Liver (tissue), 9 donors: ENCODE data around the gene SH3PXD2A. TPM values are rescaled to one million over a fixed set of nuclear protein-coding genes. Genes with fewer than 3 reads are reported as not detected.

Source experiments
- DNase-seq: peaks from one replicate; pipeline ENCODE4 v3.0.0-alpha.2; 2017; ENCODE audit warnings: low spot score
- H3K27ac ChIP-seq, 2 donors: one replicate each; pipeline ENCODE4 v1.7.0; 2013; ENCODE audit warnings: inconsistent platforms in 2 of 2, low read length in 2 of 2, control low read depth in 1 of 2, low read depth in 1 of 2, mild to moderate bottlenecking in 1 of 2
- H3K27me3 ChIP-seq, 4 donors: one replicate each; pipeline versions ENCODE4 v1.6.1 to v1.7.0; 2013; ENCODE audit warnings: low read length in 3 of 4, inconsistent platforms in 1 of 4, mild to moderate bottlenecking in 1 of 4, moderate library complexity in 1 of 4; ENCODE audit not compliant: control insufficient read depth in 4 of 4, insufficient read depth in 4 of 4
- H3K36me3 ChIP-seq, 4 donors: one replicate each; pipeline versions ENCODE4 v1.6.1 to v1.7.0; 2013; ENCODE audit warnings: low read length in 3 of 4, mild to moderate bottlenecking in 3 of 4, low read depth in 1 of 4, moderate library complexity in 1 of 4; ENCODE audit not compliant: control insufficient read depth in 4 of 4, insufficient read depth in 3 of 4
- H3K4me1 ChIP-seq, 4 donors: one replicate each; pipeline versions ENCODE4 v1.6.1 to v1.7.0; 2013; ENCODE audit warnings: low read length in 3 of 4, mild to moderate bottlenecking in 3 of 4, moderate library complexity in 1 of 4; ENCODE audit not compliant: control insufficient read depth in 4 of 4, insufficient read depth in 4 of 4
- H3K4me3 ChIP-seq, 3 donors: one replicate each; pipeline versions ENCODE4 v1.6.1 to v1.7.0; 2013; ENCODE audit warnings: low read length in 3 of 3, control low read depth in 1 of 3, low read depth in 1 of 3, mild to moderate bottlenecking in 1 of 3
- H3K9ac ChIP-seq, 2 donors: one replicate each; pipeline ENCODE4 v1.7.0; 2013; ENCODE audit warnings: low read length in 2 of 2, mild to moderate bottlenecking in 2 of 2, moderate library complexity in 2 of 2, control low read depth in 1 of 2, low read depth in 1 of 2
- H3K9me3 ChIP-seq, 4 donors: one replicate each; pipeline versions ENCODE4 v1.6.1 to v1.7.0; 2013; ENCODE audit warnings: low read length in 3 of 4; ENCODE audit not compliant: control insufficient read depth in 4 of 4
- EGR1 ChIP-seq, 2 donors: IDR thresholded peaks; 2 replicates each; pipeline ENCODE4 v1.6.1; 2016 to 2018; ENCODE audit warnings: antibody characterized with exemption in 2 of 2, low read depth in 2 of 2
- FOXA1 ChIP-seq: IDR thresholded peaks from 2 replicates; pipeline ENCODE4 v1.6.1; 2016; ENCODE audit warnings: antibody characterized with exemption
- FOXA2 ChIP-seq: IDR thresholded peaks from 2 replicates; pipeline ENCODE4 v1.6.1; 2016; ENCODE audit warnings: antibody characterized with exemption
- GABPA ChIP-seq, 2 donors: IDR thresholded peaks in 1 of 2; conservative IDR thresholded peaks in 1 of 2; 2 replicates each; pipeline ENCODE4 v1.6.1; 2016; ENCODE audit warnings: antibody characterized with exemption in 2 of 2, mild to moderate bottlenecking in 1 of 2, moderate library complexity in 1 of 2
- HNF4A ChIP-seq, 2 donors: conservative IDR thresholded peaks; 2 replicates each; pipeline ENCODE4 v1.6.1; 2016; ENCODE audit warnings: antibody characterized with exemption in 2 of 2, mild to moderate bottlenecking in 2 of 2
- HNF4G ChIP-seq: IDR thresholded peaks from 2 replicates; pipeline ENCODE4 v1.6.1; 2016; ENCODE audit warnings: antibody characterized with exemption
- NR2F2 ChIP-seq: IDR thresholded peaks from 2 replicates; pipeline ENCODE4 v1.6.1; 2016; ENCODE audit warnings: antibody characterized with exemption
- RAD21 ChIP-seq, 2 donors: IDR thresholded peaks; 2 replicates each; pipeline ENCODE4 v1.6.1; 2016; ENCODE audit warnings: antibody characterized with exemption in 2 of 2, mild to moderate bottlenecking in 2 of 2
- REST ChIP-seq: IDR thresholded peaks from 2 replicates; pipeline ENCODE4 v1.6.1; 2016; ENCODE audit warnings: antibody characterized with exemption, mild to moderate bottlenecking
- RXRA ChIP-seq, 2 donors: IDR thresholded peaks; 2 replicates each; pipeline ENCODE4 v1.6.1; 2017 to 2018; ENCODE audit warnings: antibody characterized with exemption in 2 of 2, mild to moderate bottlenecking in 1 of 2
- SP1 ChIP-seq: IDR thresholded peaks from 2 replicates; pipeline ENCODE4 v1.6.1; 2018; ENCODE audit warnings: antibody characterized with exemption, mild to moderate bottlenecking
- TAF1 ChIP-seq: conservative IDR thresholded peaks from 2 replicates; pipeline ENCODE4 v1.6.1; 2016; ENCODE audit warnings: antibody characterized with exemption, mild to moderate bottlenecking
- YY1 ChIP-seq: IDR thresholded peaks from 2 replicates; pipeline ENCODE4 v1.6.1; 2016; ENCODE audit warnings: antibody characterized with exemption, mild to moderate bottlenecking
- ZBTB33 ChIP-seq: IDR thresholded peaks from 2 replicates; pipeline ENCODE4 v1.6.1; 2016; ENCODE audit warnings: antibody characterized with exemption
- WGBS: extraction: QIAGEN DNeasy Blood & Tissue Kit; methylation state at CpG from one replicate; pipeline ENCODE4 v1.1.7; 2013; 5-methylcytosine and 5-hydroxymethylcytosine counted together
- polyA plus RNA-seq, 2 donors: library from polyadenylated mRNA; stranded (reverse) in 1 of 2; unstranded in 1 of 2; fragments of 200-250 nt in 1 of 2; fragments of >200 nt in 1 of 2; fragmentation: Nextera tagmentation in 1 of 2; extraction: Ambion mirVana in 1 of 2; gene quantifications; one replicate each; pipeline versions ENCODE4 v1.2.1 to v1.2.3, GENCODE V29; 2013 to 2015
- total RNA-seq, 2 donors: library from RNA; depleted of rRNA; stranded (reverse); fragments of >200 nt; gene quantifications; one replicate each; pipeline ENCODE4 v1.2.3, GENCODE V29; 2014
- TF ChIP-seq, protein P1 (sequence below): IDR thresholded peaks from 2 replicates; pipeline ENCODE4 v1.6.1; 2016; ENCODE audit warnings: antibody characterized with exemption
- TF ChIP-seq, protein P2 (sequence below): IDR thresholded peaks from 2 replicates; pipeline ENCODE4 v1.6.1; 2016; ENCODE audit warnings: antibody characterized with exemption
- TF ChIP-seq, protein P3 (sequence below): fragments of 150-350 bp; IDR thresholded peaks from 2 replicates; pipeline ENCODE4 v1.5.1; 2017; ENCODE audit warnings: improper control_type of control experiment, low read depth, low read length; ENCODE audit not compliant: missing input control
- donor health status: healthy.
- donor health status: healthy.
- donor health status: healthy.
- donor health status: healthy.
- donor health status: healthy.

SH3PXD2A gene
- total and polyA plus RNA-seq, 4 donors: 0.82 to 5.5 (median 3.9) TPM

- H3K27ac ChIP-seq: no peak overlapping the region
- no peak overlapping the region for H3K9ac ChIP-seq
- H3K4me3 ChIP-seq: no peak overlapping the region
- no peak for DNase-seq
- 85% methylated on average over 2 of the region's 2 CpGs for WGBS
- no peaks in the 10 kb centered on the region for H3K9me3 ChIP-seq
- TF ChIP-seq EGR1 (IDR thresholded peaks at IDR 0.05; ENCODE audit: low read depth in 2 of 2) (no peak), TAF1 (no peak), REST (no peak), HNF4G (no peak), NR2F2 (no peak), GABPA (IDR thresholded peaks at IDR 0.05 in 1 of 2, conservative IDR thresholded peaks at IDR 0.05 in 1 of 2) (no peak), RXRA (IDR thresholded peaks at IDR 0.05) (no peak)
- TF ChIP-seq, protein P1, sequence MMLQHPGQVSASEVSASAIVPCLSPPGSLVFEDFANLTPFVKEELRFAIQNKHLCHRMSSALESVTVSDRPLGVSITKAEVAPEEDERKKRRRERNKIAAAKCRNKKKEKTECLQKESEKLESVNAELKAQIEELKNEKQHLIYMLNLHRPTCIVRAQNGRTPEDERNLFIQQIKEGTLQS: no peak
- TF ChIP-seq, protein P2, sequence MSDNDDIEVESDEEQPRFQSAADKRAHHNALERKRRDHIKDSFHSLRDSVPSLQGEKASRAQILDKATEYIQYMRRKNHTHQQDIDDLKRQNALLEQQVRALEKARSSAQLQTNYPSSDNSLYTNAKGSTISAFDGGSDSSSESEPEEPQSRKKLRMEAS: no peak
- TF ChIP-seq, protein P3, sequence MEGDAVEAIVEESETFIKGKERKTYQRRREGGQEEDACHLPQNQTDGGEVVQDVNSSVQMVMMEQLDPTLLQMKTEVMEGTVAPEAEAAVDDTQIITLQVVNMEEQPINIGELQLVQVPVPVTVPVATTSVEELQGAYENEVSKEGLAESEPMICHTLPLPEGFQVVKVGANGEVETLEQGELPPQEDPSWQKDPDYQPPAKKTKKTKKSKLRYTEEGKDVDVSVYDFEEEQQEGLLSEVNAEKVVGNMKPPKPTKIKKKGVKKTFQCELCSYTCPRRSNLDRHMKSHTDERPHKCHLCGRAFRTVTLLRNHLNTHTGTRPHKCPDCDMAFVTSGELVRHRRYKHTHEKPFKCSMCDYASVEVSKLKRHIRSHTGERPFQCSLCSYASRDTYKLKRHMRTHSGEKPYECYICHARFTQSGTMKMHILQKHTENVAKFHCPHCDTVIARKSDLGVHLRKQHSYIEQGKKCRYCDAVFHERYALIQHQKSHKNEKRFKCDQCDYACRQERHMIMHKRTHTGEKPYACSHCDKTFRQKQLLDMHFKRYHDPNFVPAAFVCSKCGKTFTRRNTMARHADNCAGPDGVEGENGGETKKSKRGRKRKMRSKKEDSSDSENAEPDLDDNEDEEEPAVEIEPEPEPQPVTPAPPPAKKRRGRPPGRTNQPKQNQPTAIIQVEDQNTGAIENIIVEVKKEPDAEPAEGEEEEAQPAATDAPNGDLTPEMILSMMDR: no peak
- no peaks in the 10 kb centered on the region for H3K4me1 ChIP-seq
- H3K27me3 ChIP-seq: no peaks in the 10 kb centered on the region
- H3K36me3 ChIP-seq: no peaks in the 10 kb centered on the region
Measured at GRCh38 chr10:103690281-103690680, 165.1 kb downstream of the SH3PXD2A start.

DNA sequence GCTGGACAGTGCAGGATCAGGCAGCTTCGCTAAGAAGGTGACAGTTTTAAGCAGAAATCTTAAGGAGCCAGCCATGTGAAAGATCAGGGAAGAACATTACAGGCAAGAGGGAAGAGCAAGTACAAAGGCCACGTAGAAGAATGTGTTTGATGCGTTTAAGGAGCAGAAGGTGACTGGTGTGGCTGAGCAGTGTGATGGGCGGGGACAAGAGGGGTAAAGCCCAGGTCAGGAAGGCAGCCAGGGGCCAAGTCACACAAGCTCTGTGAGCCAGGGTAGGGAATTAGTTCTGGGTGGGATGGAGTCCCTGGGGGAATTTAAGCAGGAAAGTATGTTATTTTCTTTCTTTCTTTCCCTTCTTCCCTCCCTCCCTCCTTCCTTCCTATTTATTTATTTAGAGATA lies 166.9 kb downstream of the SH3PXD2A start:
- DNase-seq: no peak
- H3K27ac ChIP-seq: no peak overlapping the region
- no peaks in the 10 kb centered on the region for H3K9me3 ChIP-seq
- H3K27me3 ChIP-seq: no peaks in the 10 kb centered on the region
- H3K4me3 ChIP-seq: no peak overlapping the region
- TF ChIP-seq, protein P1: no peak
- TF ChIP-seq HNF4A (conservative IDR thresholded peaks at IDR 0.05): no peak
- TF ChIP-seq YY1: no peak
- TF ChIP-seq FOXA1: no peak
- no peak for TF ChIP-seq ZBTB33
- TF ChIP-seq FOXA2: no peak
- TF ChIP-seq RAD21 (IDR thresholded peaks at IDR 0.05): no peak
- TF ChIP-seq REST: no peak
- TF ChIP-seq EGR1 (IDR thresholded peaks at IDR 0.05; ENCODE audit: low read depth in 2 of 2): no peak
- no peak for TF ChIP-seq HNF4G
- TF ChIP-seq, protein P3: no peak
- no peak for TF ChIP-seq SP1
- 80% methylated on average over 4 of the region's 4 CpGs for WGBS
- H3K4me1 ChIP-seq: no peaks in the 10 kb centered on the region
- H3K9ac ChIP-seq: no peak overlapping the region
- no peaks in the 10 kb centered on the region for H3K36me3 ChIP-seq
